SIG-M5 treated with dmso at 0.1 percent for 504 hours (cell line): ENCODE results near the gene IL1RL1.
A peak's percentile ranks its signal among the peaks of the same experiment; 100 is the strongest.

Experiments used
- DNase-seq: peaks from one replicate; lab custom pipeline; 2025; ENCODE audit not compliant: unreplicated experiment; lab: John Stamatoyannopoulos, UW

Gene IL1RL1

GRCh38 chr2:102310964-102311640 is at the start of gene IL1RL1:
IL1RL1 (plus strand) TSS chr2:102311563; CDS start chr2:102338265, 26,702 bp downstream.
- DNase-seq, result no peak

DNA sequence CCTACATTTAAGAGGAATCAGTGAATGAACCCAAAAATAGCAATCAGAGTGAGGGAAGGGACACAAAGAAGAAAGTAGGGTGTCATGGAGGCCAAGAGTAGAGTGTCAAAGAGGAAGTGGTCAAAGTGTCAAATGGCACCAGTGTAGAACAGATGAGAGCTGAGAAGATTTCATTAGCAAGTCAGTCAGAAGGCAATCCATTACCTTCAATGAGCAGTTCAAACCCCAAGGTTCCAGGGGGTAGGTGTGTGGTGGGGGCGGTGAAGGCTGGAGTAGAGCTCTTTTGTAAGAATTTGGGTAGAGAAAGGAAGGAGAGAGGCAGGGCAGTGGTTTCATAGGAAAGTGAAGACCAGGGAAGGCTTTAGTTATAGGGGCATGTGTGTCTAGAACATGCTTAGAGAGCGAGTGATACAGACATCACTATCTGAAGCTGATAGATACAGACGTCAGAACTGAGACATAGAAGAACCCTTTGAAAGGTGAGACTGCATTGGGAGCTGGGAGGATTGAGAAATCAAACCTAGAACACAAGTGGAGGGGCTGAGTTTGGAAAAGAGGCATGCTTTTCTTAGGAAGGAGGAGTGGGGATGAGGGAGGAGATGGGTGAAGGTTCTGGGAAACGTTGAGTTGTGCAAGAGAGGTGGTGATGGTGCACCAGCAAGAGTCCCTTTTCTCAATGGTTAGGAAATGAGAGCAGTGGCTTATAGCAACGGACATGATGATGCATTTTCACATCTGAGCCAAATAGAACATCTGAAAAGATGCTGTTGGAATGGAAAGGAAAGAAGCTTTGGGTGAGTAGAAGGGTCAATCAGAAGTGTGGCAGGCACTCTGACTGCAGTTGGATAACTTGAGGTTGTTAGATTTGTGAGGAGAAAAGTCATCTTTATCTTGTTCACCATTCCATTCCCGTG is 48.9 kb upstream of the IL1RL1 start:
- DNase-seq, result peak; percentile 25

- DNase-seq, result no peak
Measured at GRCh38 chr2:102264952-102265351, 46.4 kb upstream of the IL1RL1 start.

GRCh38 chr2:102266204-102266603 is 45.2 kb upstream of the IL1RL1 start:
- DNase-seq, result no peak

GRCh38 chr2:102267774-102268173 is 43.6 kb upstream of the IL1RL1 start:
- DNase-seq, result no peak

- DNase-seq, result no peak
Measured at GRCh38 chr2:102268510-102269199, 42.7 kb upstream of the IL1RL1 start.

DNA sequence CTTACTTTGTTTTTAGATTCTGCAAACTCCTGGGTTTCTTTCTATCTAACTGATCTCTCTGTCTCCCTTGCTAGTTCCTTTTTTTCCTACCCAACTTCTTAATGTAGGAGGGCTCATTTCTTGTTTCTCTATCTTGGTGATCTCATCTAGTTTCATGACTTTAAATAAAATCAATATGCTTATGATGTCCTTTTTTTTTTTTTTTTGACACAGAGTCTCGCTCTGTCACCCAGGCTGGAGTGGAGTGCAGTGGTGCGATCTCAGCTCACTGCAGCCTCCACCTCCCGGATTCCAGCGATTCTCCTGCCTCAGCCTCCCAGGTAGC is 42.2 kb upstream of the IL1RL1 start:
- peak; percentile 8 for DNase-seq

- DNase-seq, result peak; percentile 11
Measured at GRCh38 chr2:102271844-102272243, 39.5 kb upstream of the IL1RL1 start.

DNA sequence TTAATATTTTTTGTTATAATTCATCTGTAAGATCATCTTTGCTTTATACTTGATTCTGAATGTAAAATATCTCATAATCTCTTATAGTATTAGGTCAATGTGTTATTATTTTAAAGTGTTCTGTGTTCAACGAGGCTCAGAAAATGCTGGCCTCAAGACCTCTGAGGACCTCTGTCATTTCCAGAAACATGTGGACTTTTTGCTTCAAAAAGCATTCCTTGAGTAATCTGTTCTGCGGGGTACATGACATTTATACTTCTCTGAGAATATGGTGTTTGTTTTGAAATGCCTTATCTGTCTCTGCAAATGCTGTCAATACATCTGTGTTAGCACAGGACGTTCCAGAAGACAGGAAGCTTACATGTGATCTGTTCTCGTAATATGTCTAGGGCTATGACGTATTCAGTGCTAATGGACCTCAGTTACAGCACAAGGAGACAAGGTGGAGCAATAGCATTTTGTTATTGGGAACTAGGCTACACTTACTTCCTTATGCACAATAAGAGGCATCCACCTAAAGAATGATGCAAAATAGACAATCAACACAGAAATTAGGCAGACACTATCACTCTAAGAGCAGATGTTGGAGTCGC is 37.6 kb upstream of the IL1RL1 start:
- DNase-seq, result no peak

GRCh38 chr2:102276549-102277201 is 34.7 kb upstream of the IL1RL1 start:
- DNase-seq, result no peak

DNA sequence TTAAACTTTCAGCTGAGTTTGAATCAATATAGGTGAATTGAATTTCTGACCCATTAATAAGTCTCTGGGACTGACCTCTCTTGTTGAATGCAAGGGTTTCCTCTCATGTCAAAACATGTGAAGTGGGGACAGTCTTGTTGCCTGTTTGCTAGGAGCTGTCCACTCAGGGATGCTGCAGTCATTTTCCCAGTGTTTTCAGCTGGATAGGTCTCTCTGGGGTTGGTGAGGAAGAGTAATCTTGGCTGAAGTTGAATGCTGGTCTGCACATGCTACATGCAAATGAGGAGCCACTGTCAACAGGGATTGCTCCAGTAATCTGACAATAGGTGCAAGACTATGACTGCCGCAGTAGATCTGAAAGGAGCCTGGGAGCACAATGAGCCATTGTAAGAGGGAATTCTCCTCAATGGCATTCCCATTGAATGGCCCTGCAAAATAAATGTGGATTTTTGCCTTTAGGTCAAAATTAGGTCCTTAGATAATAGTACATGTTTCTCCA is 34.1 kb upstream of the IL1RL1 start:
- no peak for DNase-seq

- DNase-seq, result no peak
Measured at GRCh38 chr2:102278720-102279390, 32.5 kb upstream of the IL1RL1 start.

DNA sequence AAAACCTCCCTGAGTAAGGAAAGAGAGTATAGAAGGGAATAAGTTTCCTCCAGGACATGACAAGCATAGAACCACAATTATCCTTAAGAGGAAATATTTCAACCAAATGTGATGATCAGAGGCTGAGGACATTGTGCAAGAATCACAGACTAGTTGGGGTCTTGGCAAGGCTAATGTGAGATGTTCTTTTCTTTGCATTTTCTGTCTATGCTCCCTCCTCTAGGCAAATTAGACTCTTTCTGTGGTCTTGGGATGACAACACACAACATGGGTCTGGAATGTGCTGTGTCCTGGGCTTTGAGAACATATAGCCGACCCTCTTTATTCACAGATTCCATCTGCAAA is 32.0 kb upstream of the IL1RL1 start:
- no peak for DNase-seq

DNA sequence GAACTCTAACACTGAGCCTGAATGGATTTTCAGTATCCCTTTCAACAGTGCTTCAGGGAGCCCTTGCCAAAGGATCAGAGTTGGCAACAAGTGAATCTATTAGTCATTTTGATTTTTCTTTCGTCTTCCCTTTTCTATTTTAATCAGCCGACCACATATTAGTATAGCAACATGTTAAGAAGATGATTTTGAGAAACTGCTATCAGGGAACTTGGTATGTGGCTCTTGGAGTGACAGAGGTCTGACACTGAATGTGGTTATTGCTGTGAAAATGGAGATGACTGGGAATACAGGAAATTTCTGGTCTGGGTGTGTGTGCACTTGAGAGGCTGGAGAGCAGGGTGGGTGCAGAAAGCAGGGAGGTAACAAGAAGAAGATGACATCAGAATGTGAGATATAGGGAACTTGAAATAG is 28.7 kb upstream of the IL1RL1 start:
- peak; percentile 40 for DNase-seq

DNA sequence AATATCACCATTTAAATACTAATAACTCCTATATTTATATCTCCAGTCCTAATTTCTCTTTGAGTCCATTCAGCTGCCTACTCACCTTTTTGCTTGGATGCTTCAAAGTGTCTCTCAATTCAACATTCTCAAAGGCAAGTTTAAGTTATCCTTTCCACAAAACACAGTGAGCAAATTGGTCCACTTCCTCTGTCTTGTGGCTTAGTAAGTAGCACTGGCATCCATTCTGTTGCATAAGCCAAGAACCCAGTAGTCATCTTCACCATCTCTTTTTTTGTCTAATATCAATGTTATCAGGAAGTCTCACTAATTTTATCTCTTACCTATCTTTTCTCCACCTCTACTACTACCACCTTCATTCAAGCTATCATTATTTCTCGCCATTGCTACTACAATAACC is 27.4 kb upstream of the IL1RL1 start:
- DNase-seq, result peak; percentile 10

- DNase-seq, result no peak
Measured at GRCh38 chr2:102284611-102285010, 26.8 kb upstream of the IL1RL1 start.

DNA sequence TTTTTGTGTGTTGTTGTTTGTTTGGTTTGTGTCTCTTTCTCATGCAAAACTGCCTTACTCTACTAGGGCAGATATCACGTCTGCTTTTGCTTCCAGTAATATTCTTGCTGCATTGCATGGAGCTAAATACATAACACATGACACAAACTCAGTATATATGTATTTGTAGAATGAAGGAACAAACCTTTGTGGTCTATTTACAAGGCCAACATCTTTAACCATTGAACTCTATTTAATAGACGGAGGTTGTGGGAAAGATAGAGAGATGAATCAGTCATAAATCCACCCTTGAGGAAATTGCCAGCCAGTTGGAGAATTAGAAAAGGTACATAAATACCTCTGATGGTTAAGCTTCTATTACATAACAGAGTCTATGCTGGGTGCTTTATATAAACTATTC is 26.0 kb upstream of the IL1RL1 start:
- DNase-seq, result no peak

DNA sequence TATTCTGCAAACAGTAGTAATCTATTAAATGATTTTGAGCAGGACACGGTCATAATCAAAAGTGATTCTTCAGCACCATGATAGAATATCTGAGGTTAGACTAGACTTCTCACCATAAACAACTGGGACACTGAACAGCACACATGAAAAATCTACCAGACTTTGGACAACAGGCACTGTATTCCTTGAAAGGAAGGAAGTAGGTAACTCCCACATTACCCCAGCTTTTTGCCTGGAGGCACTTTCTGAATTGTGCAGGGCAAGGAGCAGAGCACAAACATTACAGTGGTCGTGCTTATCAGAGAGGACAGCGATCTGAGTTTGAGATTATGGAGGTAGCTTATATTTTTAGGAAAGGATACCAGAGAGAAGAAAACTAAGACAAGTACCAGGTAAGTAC is 25.3 kb upstream of the IL1RL1 start:
- DNase-seq, result no peak

- no peak for DNase-seq
Measured at GRCh38 chr2:102289129-102289528, 22.2 kb upstream of the IL1RL1 start.

GRCh38 chr2:102290594-102290993 is 20.8 kb upstream of the IL1RL1 start:
- no peak for DNase-seq
